Upper lobe of left lung (tissue), 6 donors: ENCODE data around the gene XRN2. TPM values are rescaled to one million over a fixed set of nuclear protein-coding genes. Genes with fewer than 3 reads are reported as not detected.

Source experiments
- ATAC-seq, 2 donors: fragments of 200-7000 bp; cut with Tn5 transposase; one replicate each; pipeline ENCODE4 v1.9.1; 2022; ENCODE audit warnings: mild to moderate bottlenecking in 2 of 2, moderate library complexity in 2 of 2; ENCODE audit not compliant: low FRiP score in 2 of 2
- DNase-seq, 2 donors: peaks; one replicate each; pipeline ENCODE4 v3.0.0-alpha.2; 2019 to 2020
- H3K27ac ChIP-seq, 4 donors: fragments of 200-600 bp; sonication (generic); one replicate each; pipeline ENCODE4 v1.5.1; 2016 to 2019
- H3K27me3 ChIP-seq, 4 donors: fragments of 200-600 bp; sonication (generic); one replicate each; pipeline ENCODE4 v1.5.1; 2017 to 2019
- H3K36me3 ChIP-seq, 4 donors: fragments of 200-600 bp; sonication (generic); one replicate each; pipeline ENCODE4 v1.5.1; 2016 to 2019
- H3K4me1 ChIP-seq, 4 donors: fragments of 200-600 bp; sonication (generic); one replicate each; pipeline ENCODE4 v1.5.1; 2018 to 2019
- H3K4me3 ChIP-seq, 4 donors: fragments of 200-600 bp; sonication (generic); one replicate each; pipeline ENCODE4 v1.5.1; 2017 to 2019; ENCODE audit warnings: mild to moderate bottlenecking in 2 of 4, moderate library complexity in 1 of 4
- H3K9me3 ChIP-seq, 4 donors: fragments of 200-600 bp; sonication (generic); one replicate each; pipeline ENCODE4 v1.5.1; 2018 to 2019
- CTCF ChIP-seq, 6 experiments: fragments of 450-650 bp in 4 of 6; fragments of 200-600 bp in 2 of 6; sonication (generic) in 2 of 6; IDR thresholded peaks; one replicate each; pipeline ENCODE4 v1.5.1; 2016 to 2019; ENCODE audit warnings: antibody characterized with exemption in 6 of 6
- EP300 ChIP-seq, 4 donors: sonication (generic); formaldehyde crosslinking; IDR thresholded peaks; one replicate each; pipeline ENCODE4 v1.5.1; 2017; ENCODE audit warnings: antibody characterized with exemption in 4 of 4, control low read depth in 2 of 4
- POLR2A ChIP-seq, 4 donors: fragments of 450-650 bp; IDR thresholded peaks; one replicate each; pipeline ENCODE4 v1.5.1; 2016 to 2017; ENCODE audit warnings: antibody characterized with exemption in 4 of 4, mild to moderate bottlenecking in 2 of 4
- POLR2AphosphoS5 ChIP-seq, 2 donors: sonication (generic); formaldehyde crosslinking; IDR thresholded peaks; one replicate each; pipeline ENCODE4 v1.5.1; 2017; ENCODE audit warnings: antibody characterized with exemption in 2 of 2
- WGBS, 2 donors: methylation state at CpG; one replicate each; pipeline ENCODE4 v1.1.5; 2017 to 2018; 5-methylcytosine and 5-hydroxymethylcytosine counted together
- total RNA-seq, 6 donors: library from RNA; depleted of rRNA in 4 of 6; stranded (reverse); fragments of >200 nt in 4 of 6; gene quantifications; one replicate each; pipeline versions ENCODE4 v1.1.0 to v1.2.1, GENCODE V29; 2016 to 2021
- donor health status: DM: no; HTN: no; CAD: no; lungs with moderate emphysema.
- donor health status: DM: no; HTN: yes; CAD: no; lungs with severe emphysema.

XRN2 gene
- total RNA-seq, 6 donors from 2014 or later: 38.3 to 70.5 (median 55.0) TPM

GRCh38 chr20:21380711-21381110 is 77.6 kb downstream of the XRN2 start:
- Histone ChIP-seq H3K27me3 (no peaks in the 10 kb centered on the region), H3K4me1 (no peaks in the 10 kb centered on the region), H3K27ac (no peak overlapping the region), H3K9me3 (no peaks in the 10 kb centered on the region), H3K36me3 (peaks cover 12 to 85% (median 17%) of the 10 kb centered on the region in 4 donors), H3K4me3 (no peak overlapping the region)
- TF ChIP-seq POLR2AphosphoS5 (IDR thresholded peaks at IDR 0.05) (no peak), CTCF (IDR thresholded peaks at IDR 0.05) (no peak), POLR2A (IDR thresholded peaks at IDR 0.05) (no peak)
- WGBS, 2 donors: 82 to 92% methylated on average over 2 of the region's 2 CpGs
- DNase-seq: no peak
- no peak for ATAC-seq

GRCh38 chr20:21381619-21382018 is 78.5 kb downstream of the XRN2 start:
- H3K36me3 ChIP-seq: peaks cover 12 to 88% (median 20%) of the 10 kb centered on the region in 4 donors
- TF ChIP-seq CTCF (IDR thresholded peaks at IDR 0.05) (no peak), EP300 (IDR thresholded peaks at IDR 0.05) (no peak)

GRCh38 chr20:21384308-21384892 is 81.3 kb downstream of the XRN2 start:
- TF ChIP-seq CTCF (IDR thresholded peaks at IDR 0.05) (no peak), POLR2A (IDR thresholded peaks at IDR 0.05) (no peak), EP300 (IDR thresholded peaks at IDR 0.05) (no peak), POLR2AphosphoS5 (IDR thresholded peaks at IDR 0.05) (no peak)
- 93 to 96% methylated on average over 5 of the region's 5 CpGs for WGBS, 2 donors
- DNase-seq (no peak), ATAC-seq (no peak)
- H3K27ac ChIP-seq: no peak overlapping the region
- no peaks in the 10 kb centered on the region for H3K27me3 ChIP-seq
- H3K9me3 ChIP-seq: no peaks in the 10 kb centered on the region
- no peaks in the 10 kb centered on the region for H3K4me1 ChIP-seq
- peaks cover 12 to 94% (median 25%) of the 10 kb centered on the region in 4 donors for H3K36me3 ChIP-seq
- no peak overlapping the region for H3K4me3 ChIP-seq

More at GRCh38 chr20:21381619-21382018, 78.5 kb downstream of the XRN2 start:
- Histone ChIP-seq H3K27ac (no peak overlapping the region), H3K4me1 (no peaks in the 10 kb centered on the region), H3K4me3 (no peak overlapping the region), H3K27me3 (no peaks in the 10 kb centered on the region), H3K9me3 (no peaks in the 10 kb centered on the region)
- DNase-seq (no peak), ATAC-seq (no peak)
- 97 to 100% methylated on average over 1 of the region's 1 CpG for WGBS, 2 donors

- 94 to 95% methylated on average over 5 of the region's 5 CpGs for WGBS, 2 donors
- Histone ChIP-seq H3K4me1 (no peaks in the 10 kb centered on the region), H3K27ac (no peak overlapping the region), H3K27me3 (peaks cover 0 to under 1% (median 0%) of the 10 kb centered on the region in 4 donors), H3K4me3 (no peak overlapping the region), H3K36me3 (peaks cover 8 to 88% (median 27%) of the 10 kb centered on the region in 4 donors), H3K9me3 (no peaks in the 10 kb centered on the region)
- TF ChIP-seq POLR2AphosphoS5 (IDR thresholded peaks at IDR 0.05) (no peak), POLR2A (IDR thresholded peaks at IDR 0.05) (no peak), EP300 (IDR thresholded peaks at IDR 0.05) (no peak), CTCF (IDR thresholded peaks at IDR 0.05) (no peak)
- DNase-seq: no peak
- no peak for ATAC-seq
These were observed 83.0 kb downstream of the XRN2 start for GRCh38 chr20:21386111-21386510.

- no peak for TF ChIP-seq POLR2A (IDR thresholded peaks at IDR 0.05)
- TF ChIP-seq EP300 (IDR thresholded peaks at IDR 0.05): no peak
- Histone ChIP-seq H3K4me1 (peaks cover 0 to 6% (median 0%) of the 10 kb centered on the region in 4 donors), H3K27ac (no peak overlapping the region), H3K36me3 (peaks cover 3 to 75% (median 24%) of the 10 kb centered on the region in 4 donors), H3K4me3 (no peak overlapping the region), H3K27me3 (peaks cover 0 to 10% (median 4%) of the 10 kb centered on the region in 4 donors), H3K9me3 (no peaks in the 10 kb centered on the region)
- ATAC-seq (no peak), DNase-seq (no peak)
These were observed 84.4 kb downstream of the XRN2 start for GRCh38 chr20:21387528-21387927.
